Mesenchymal stem cell (in vitro differentiated cells and primary cell): Measurements from ENCODE around the gene CDKN2B.

ENCODE experiments used
- DNase-seq: peaks from one replicate; pipeline ENCODE4 v3.0.0-alpha.2; 2013
- H2AFZ ChIP-seq: one replicate; pipeline ENCODE4 v1.6.1; 2013; ENCODE audit warnings: low read depth, mild to moderate bottlenecking, control low read depth, inconsistent platforms, low read length, moderate library complexity
- H2AK5ac ChIP-seq: 2 replicates; pipeline ENCODE4 v1.6.1; 2013; ENCODE audit warnings: low read length, moderate library complexity, mild to moderate bottlenecking, inconsistent platforms; ENCODE audit not compliant: severe bottlenecking
- H2BK120ac ChIP-seq: one replicate; pipeline ENCODE4 v1.6.1; 2013; ENCODE audit warnings: low read depth, mild to moderate bottlenecking, inconsistent platforms, low read length, moderate library complexity
- H2BK12ac ChIP-seq, 2 experiments: one replicate each; pipeline ENCODE4 v1.6.1; 2013; ENCODE audit warnings: inconsistent platforms in 2 of 2, low read length in 2 of 2, mild to moderate bottlenecking in 2 of 2, moderate library complexity in 2 of 2, control low read depth in 1 of 2
- H2BK15ac ChIP-seq: one replicate; pipeline ENCODE4 v1.6.1; 2013; ENCODE audit warnings: mild to moderate bottlenecking, low read depth, inconsistent platforms; ENCODE audit not compliant: poor library complexity, severe bottlenecking
- H2BK5ac ChIP-seq: 2 replicates; pipeline ENCODE4 v1.6.1; 2013; ENCODE audit warnings: low read depth, mild to moderate bottlenecking, low read length, control low read depth, inconsistent platforms; ENCODE audit not compliant: poor library complexity, severe bottlenecking
- H3K14ac ChIP-seq, 2 experiments: one replicate each; pipeline ENCODE4 v1.6.1; 2013; ENCODE audit warnings: inconsistent platforms in 2 of 2, low read length in 2 of 2, control low read depth in 1 of 2, mild to moderate bottlenecking in 1 of 2, moderate library complexity in 1 of 2
- H3K18ac ChIP-seq, 2 experiments: one replicate each; pipeline ENCODE4 v1.6.1; 2013; ENCODE audit warnings: inconsistent platforms in 2 of 2, low read length in 2 of 2, control low read depth in 1 of 2, low read depth in 1 of 2, mild to moderate bottlenecking in 1 of 2
- H3K23ac ChIP-seq, 2 experiments: one replicate each; pipeline ENCODE4 v1.6.1; 2013; ENCODE audit warnings: inconsistent platforms in 2 of 2, low read length in 2 of 2, mild to moderate bottlenecking in 2 of 2, moderate library complexity in 2 of 2, control low read depth in 1 of 2
- H3K27ac ChIP-seq: 2 replicates; pipeline ENCODE4 v1.5.1; 2013; ENCODE audit warnings: mild to moderate bottlenecking, moderate library complexity, low read length, control low read depth, inconsistent platforms; ENCODE audit not compliant: poor library complexity, severe bottlenecking
- H3K27me3 ChIP-seq, 2 experiments: 2 replicates each; pipeline versions ENCODE4 v1.6.1 to v1.7.0; 2013; ENCODE audit warnings: low read length in 2 of 2, mild to moderate bottlenecking in 2 of 2, moderate library complexity in 2 of 2, control low read depth in 1 of 2, inconsistent platforms in 1 of 2; ENCODE audit not compliant: control insufficient read depth in 1 of 2, insufficient read depth in 1 of 2
- H3K36me3 ChIP-seq, 2 experiments: 2 replicates each; pipeline versions ENCODE4 v1.6.1 to v1.7.0; 2013; ENCODE audit warnings: low read length in 2 of 2, control low read depth in 1 of 2, inconsistent platforms in 1 of 2, low read depth in 1 of 2, mild to moderate bottlenecking in 1 of 2; ENCODE audit not compliant: insufficient read depth in 2 of 2, control insufficient read depth in 1 of 2
- H3K4ac ChIP-seq, 2 experiments: one replicate each; pipeline ENCODE4 v1.6.1; 2013; ENCODE audit warnings: inconsistent platforms in 2 of 2, low read length in 2 of 2, mild to moderate bottlenecking in 2 of 2, moderate library complexity in 2 of 2, control low read depth in 1 of 2, low read depth in 1 of 2
- H3K4me1 ChIP-seq: 2 replicates; pipeline ENCODE4 v1.6.1; 2013; ENCODE audit warnings: low read depth, low read length, control low read depth; ENCODE audit not compliant: control insufficient read depth, insufficient read depth
- H3K4me2 ChIP-seq: 2 replicates; pipeline ENCODE4 v1.6.1; 2013; ENCODE audit warnings: low read length, mild to moderate bottlenecking, inconsistent platforms; ENCODE audit not compliant: poor library complexity, severe bottlenecking
- H3K4me3 ChIP-seq, 2 experiments: 2 replicates each; pipeline versions ENCODE4 v1.5.1 to v1.7.0; 2013; ENCODE audit warnings: low read length in 2 of 2, mild to moderate bottlenecking in 2 of 2, control low read depth in 1 of 2, low read depth in 1 of 2; ENCODE audit not compliant: insufficient read depth in 1 of 2
- H3K79me1 ChIP-seq: replicated peaks from 2 replicates; pipeline ENCODE4 v1.6.1; 2013; ENCODE audit warnings: mild to moderate bottlenecking, control low read depth, low read length, inconsistent platforms; ENCODE audit not compliant: poor library complexity, severe bottlenecking
- H3K9ac ChIP-seq: 2 replicates; pipeline ENCODE4 v1.7.0; 2013; ENCODE audit warnings: mild to moderate bottlenecking, low read length, moderate library complexity
- H3K9me3 ChIP-seq: 2 replicates; pipeline ENCODE4 v1.7.0; 2013; ENCODE audit warnings: mild to moderate bottlenecking, low read length; ENCODE audit not compliant: control insufficient read depth
- H4K8ac ChIP-seq: one replicate; pipeline ENCODE4 v1.6.1; 2013; ENCODE audit warnings: inconsistent platforms, mild to moderate bottlenecking, low read length, moderate library complexity
- H4K91ac ChIP-seq: one replicate; pipeline ENCODE4 v1.6.1; 2013; ENCODE audit warnings: mild to moderate bottlenecking, low read length, inconsistent platforms
- WGBS: methylation state at CpG from one replicate; pipeline ENCODE4 v1.1.7; 2013; ENCODE audit warnings: mixed read lengths; 5-methylcytosine and 5-hydroxymethylcytosine counted together

CDKN2B gene

GRCh38 chr9:21997480-21997879, 11.6 kb downstream of the CDKN2B start:
- Histone ChIP-seq H2AK5ac (no peak overlapping the region), H3K79me1 (peaks cover 11% of the 10 kb centered on the region), H2BK12ac (no peak overlapping the region), H2AFZ (no peak overlapping the region), H3K14ac (no peak overlapping the region), H2BK5ac (no peak overlapping the region), H3K9ac (no peak overlapping the region), H3K4me3 (no peak overlapping the region), H4K91ac (no peak overlapping the region), H3K9me3 (no peaks in the 10 kb centered on the region), H3K4ac (no peak overlapping the region), H3K4me2 (no peak overlapping the region), H3K27me3 (no peaks in the 10 kb centered on the region), H3K27ac (no peak overlapping the region), H3K18ac (no peak overlapping the region), H2BK120ac (no peak overlapping the region), H3K23ac (no peak overlapping the region), H4K8ac (no peak overlapping the region), H3K4me1 (peaks cover 7% of the 10 kb centered on the region), H2BK15ac (no peak overlapping the region), H3K36me3 (no peaks in the 10 kb centered on the region)
- WGBS: no CpG with 5 or more reads among the region's 1 CpG
- DNase-seq: no peak

GRCh38 chr9:21996858-21997257, 12.2 kb downstream of the CDKN2B start:
- Histone ChIP-seq H3K4me2 (peak overlapping the region; percentile 94), H3K27ac (no peak overlapping the region), H3K36me3 (no peaks in the 10 kb centered on the region), H3K27me3 (no peaks in the 10 kb centered on the region), H3K79me1 (peaks cover 11% of the 10 kb centered on the region), H3K4ac (no peak overlapping the region), H2BK5ac (no peak overlapping the region), H4K91ac (no peak overlapping the region), H3K9ac (no peak overlapping the region), H2BK12ac (no peak overlapping the region), H2BK15ac (no peak overlapping the region), H3K4me1 (peaks cover 7% of the 10 kb centered on the region), H2AFZ (no peak overlapping the region), H2AK5ac (no peak overlapping the region), H2BK120ac (no peak overlapping the region), H3K18ac (no peak overlapping the region), H3K14ac (no peak overlapping the region), H3K9me3 (no peaks in the 10 kb centered on the region), H3K23ac (no peak overlapping the region), H4K8ac (no peak overlapping the region), H3K4me3 (no peak overlapping the region)
- peak; percentile 48 for DNase-seq
- 62% methylated on average over 3 of the region's 5 CpGs for WGBS

- H3K18ac ChIP-seq: no peak overlapping the region
- H4K8ac ChIP-seq: peak overlapping the region; percentile 98
- peak; percentile 27 for DNase-seq
- no peak overlapping the region for H2AK5ac ChIP-seq
- peaks cover 7% of the 10 kb centered on the region for H3K4me1 ChIP-seq
- H3K79me1 ChIP-seq: peaks cover 11% of the 10 kb centered on the region
- no peak overlapping the region for H2AFZ ChIP-seq
- H3K9ac ChIP-seq: no peak overlapping the region
- H4K91ac ChIP-seq: no peak overlapping the region
- H2BK15ac ChIP-seq: no peak overlapping the region
- peak overlapping the region in 1 of 2 experiments; percentile 98 for H3K4ac ChIP-seq
- no peak overlapping the region for H2BK5ac ChIP-seq
- H2BK12ac ChIP-seq: no peak overlapping the region
- H3K4me2 ChIP-seq: peak overlapping the region; percentile 94
- no peak overlapping the region for H3K23ac ChIP-seq
- no peaks in the 10 kb centered on the region for H3K9me3 ChIP-seq
- H2BK120ac ChIP-seq: no peak overlapping the region
- H3K27ac ChIP-seq: no peak overlapping the region
- H3K14ac ChIP-seq: no peak overlapping the region
- H3K4me3 ChIP-seq: peak overlapping the region in 1 of 2 experiments; percentile 96
- no peaks in the 10 kb centered on the region for H3K36me3 ChIP-seq
- WGBS: 31% methylated on average over 4 of the region's 9 CpGs
- H3K27me3 ChIP-seq: no peaks in the 10 kb centered on the region
These were observed 12.7 kb downstream of the CDKN2B start for GRCh38 chr9:21996438-21996837.

GRCh38 chr9:21995666-21996398, 13.3 kb downstream of the CDKN2B start:
- 3% methylated on average over 54 of the region's 54 CpGs for WGBS
- peak overlapping the region; percentile 93 to 96 for H3K4me3 ChIP-seq
- peak; percentile 81 for DNase-seq
- H3K9ac ChIP-seq: peak overlapping the region; percentile 96
- H3K4ac ChIP-seq: peak overlapping the region; percentile 84 to 98
- H2BK5ac ChIP-seq: peak overlapping the region; percentile 89
- no peaks in the 10 kb centered on the region for H3K9me3 ChIP-seq
- H2BK120ac ChIP-seq: peak overlapping the region; percentile 84
- H3K23ac ChIP-seq: peak overlapping the region in 1 of 2 experiments; percentile 97
- H3K27me3 ChIP-seq: no peaks in the 10 kb centered on the region
- peak overlapping the region; percentile 98 for H2AFZ ChIP-seq
- H2BK12ac ChIP-seq: peak overlapping the region; percentile 49 to 98
- H3K36me3 ChIP-seq: no peaks in the 10 kb centered on the region
- H3K14ac ChIP-seq: peak overlapping the region in 1 of 2 experiments; percentile 97
- peaks cover 8% of the 10 kb centered on the region for H3K4me1 ChIP-seq
- peak overlapping the region; percentile 94 to 99 for H3K18ac ChIP-seq
- peak overlapping the region; percentile 62 for H2AK5ac ChIP-seq
- H4K8ac ChIP-seq: peak overlapping the region; percentile 98
- H3K27ac ChIP-seq: peak overlapping the region; percentile 95
- H2BK15ac ChIP-seq: peak overlapping the region; percentile 33
- peak overlapping the region; percentile 87 for H4K91ac ChIP-seq
- H3K4me2 ChIP-seq: peak overlapping the region; percentile 94
- H3K79me1 ChIP-seq: peaks cover 13% of the 10 kb centered on the region
